Thyroid gland (tissue), 4 donors: ENCODE measurements around the gene ST6GALNAC3. TPM values are rescaled to one million over a fixed set of nuclear protein-coding genes. Genes with fewer than 3 reads are reported as not detected.

ENCODE experiments used
- DNase-seq, 2 donors: peaks; one replicate each; pipeline ENCODE4 v3.0.0-alpha.2; 2019
- H3K27ac ChIP-seq, 3 donors: fragments of 200-600 bp; sonication (generic); 1 replicate in 2 of 3; 2 replicates in 1 of 3; pipeline ENCODE4 v1.5.1; 2016 to 2019; ENCODE audit warnings: mild to moderate bottlenecking in 1 of 3, moderate library complexity in 1 of 3
- H3K27me3 ChIP-seq: fragments of 200-600 bp; sonication (generic); one replicate; pipeline ENCODE4 v1.5.1; 2019
- H3K36me3 ChIP-seq, 2 donors: fragments of 200-600 bp; sonication (generic); one replicate each; pipeline ENCODE4 v1.5.1; 2016 to 2019
- H3K4me1 ChIP-seq, 2 donors: fragments of 200-600 bp; sonication (generic); one replicate each; pipeline ENCODE4 v1.5.1; 2017 to 2019
- H3K4me3 ChIP-seq, 3 donors: fragments of 200-600 bp; sonication (generic); replicated peaks in 1 of 3; 1 replicate in 2 of 3; 2 replicates in 1 of 3; pipeline ENCODE4 v1.5.1; 2016; ENCODE audit warnings: mild to moderate bottlenecking in 1 of 3
- H3K9me3 ChIP-seq: fragments of 200-600 bp; sonication (generic); one replicate; pipeline ENCODE4 v1.5.1; 2017
- CTCF ChIP-seq, 6 experiments: fragments of 200-600 bp in 3 of 6; fragments of 450-650 bp in 3 of 6; sonication (generic) in 3 of 6; IDR thresholded peaks; one replicate each; pipeline ENCODE4 v1.5.1; 2016 to 2019; ENCODE audit warnings: antibody characterized with exemption in 6 of 6, mild to moderate bottlenecking in 2 of 6, inconsistent platforms in 1 of 6, moderate library complexity in 1 of 6
- POLR2A ChIP-seq, 2 donors: fragments of 450-650 bp; IDR thresholded peaks; one replicate each; pipeline ENCODE4 v1.6.1; 2017; ENCODE audit warnings: antibody characterized with exemption in 2 of 2, mild to moderate bottlenecking in 2 of 2, moderate library complexity in 1 of 2
- WGBS, 2 donors: methylation state at CpG; one replicate each; pipeline ENCODE4 v1.1.5; 2017; 5-methylcytosine and 5-hydroxymethylcytosine counted together
- intact Hi-C: fragments of 100-400 bp; cut with DNase I; formaldehyde crosslinking; loops from one replicate; pipeline ENCODE4 v1.15.1; 2023
- total RNA-seq, 4 donors: library from RNA; depleted of rRNA; stranded (reverse); fragments of >200 nt; gene quantifications; one replicate each; pipeline ENCODE4 v1.2.3, GENCODE V29; 2016

Gene ST6GALNAC3
- total RNA-seq, 4 donors from 2014 or later: 17.4 to 35.6 (median 31.6) TPM

GRCh38 chr1:76314730-76315129, 240.2 kb downstream of the ST6GALNAC3 start:
- no peak for TF ChIP-seq CTCF (IDR thresholded peaks at IDR 0.05)
- TF ChIP-seq POLR2A (IDR thresholded peaks at IDR 0.05): no peak
- no peaks in the 10 kb centered on the region for H3K4me1 ChIP-seq
- no peaks in the 10 kb centered on the region for H3K36me3 ChIP-seq
- no peak overlapping the region for H3K4me3 ChIP-seq
- H3K27me3 ChIP-seq: no peaks in the 10 kb centered on the region
- DNase-seq: no peak
- no peak overlapping the region for H3K27ac ChIP-seq
- intact Hi-C loops: no loop called here
- WGBS, 2 donors: 70 to 73% methylated on average over 2 of the region's 2 CpGs
- H3K9me3 ChIP-seq: no peaks in the 10 kb centered on the region

- intact Hi-C loops: no loop called here
- Histone ChIP-seq H3K4me3 (no peak overlapping the region), H3K4me1 (no peaks in the 10 kb centered on the region), H3K27ac (no peak overlapping the region), H3K36me3 (no peaks in the 10 kb centered on the region), H3K27me3 (no peaks in the 10 kb centered on the region), H3K9me3 (no peaks in the 10 kb centered on the region)
- no peak for TF ChIP-seq POLR2A (IDR thresholded peaks at IDR 0.05)
- no peak for TF ChIP-seq CTCF (IDR thresholded peaks at IDR 0.05)
- no peak for DNase-seq
- WGBS, 2 donors: 94 to 95% methylated on average over 2 of the region's 2 CpGs
Observed at GRCh38 chr1:76317299-76317900, 242.9 kb downstream of the ST6GALNAC3 start.

DNA sequence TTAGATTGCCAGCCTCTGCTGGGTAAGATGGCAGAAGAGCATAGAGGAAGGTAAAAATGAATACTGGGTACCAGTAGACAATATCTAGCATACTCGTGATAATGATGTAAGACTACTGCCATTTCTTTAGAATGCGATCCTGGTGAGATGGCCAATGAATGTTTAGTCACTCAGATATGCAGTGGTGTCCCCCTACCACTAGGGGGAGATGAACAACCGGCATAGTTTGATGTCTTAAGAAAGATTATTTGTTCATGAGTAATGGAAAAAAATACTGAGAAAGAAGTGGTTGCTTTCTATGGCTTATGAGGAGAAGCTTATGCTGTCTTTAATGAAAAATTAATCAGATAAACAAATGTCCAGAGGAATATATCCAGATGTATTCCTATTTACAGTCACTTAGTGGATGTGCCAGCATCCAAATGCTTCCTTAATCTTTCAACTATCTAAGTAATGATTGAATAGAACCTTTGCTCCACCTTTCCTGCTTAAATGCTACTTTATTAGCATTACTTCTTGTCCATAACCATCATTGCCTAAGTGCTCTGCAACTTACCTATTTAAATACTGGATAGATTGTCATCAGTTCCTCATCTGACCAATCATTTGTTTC, 256.6 kb downstream of the ST6GALNAC3 start:
- intact Hi-C loops: no loop called here
- Histone ChIP-seq H3K9me3 (no peaks in the 10 kb centered on the region), H3K4me3 (no peak overlapping the region), H3K27me3 (no peaks in the 10 kb centered on the region), H3K4me1 (no peaks in the 10 kb centered on the region), H3K36me3 (no peaks in the 10 kb centered on the region), H3K27ac (no peak overlapping the region)
- WGBS, 2 donors: 19 to 27% methylated on average over 3 of the region's 3 CpGs
- DNase-seq: peak; percentile 27 to 47
- TF ChIP-seq POLR2A (IDR thresholded peaks at IDR 0.05): no peak
- peak; percentile 76 to 89 (median 82) for TF ChIP-seq CTCF (IDR thresholded peaks at IDR 0.05)

- TF ChIP-seq CTCF (IDR thresholded peaks at IDR 0.05): no peak
- no peak for TF ChIP-seq POLR2A (IDR thresholded peaks at IDR 0.05)
- no peak overlapping the region for H3K27ac ChIP-seq
- no peak overlapping the region for H3K4me3 ChIP-seq
- no peaks in the 10 kb centered on the region for H3K36me3 ChIP-seq
- no peaks in the 10 kb centered on the region for H3K27me3 ChIP-seq
- no peak for DNase-seq
- no peaks in the 10 kb centered on the region for H3K9me3 ChIP-seq
- H3K4me1 ChIP-seq: peaks cover 0 to 3% of the 10 kb centered on the region in 2 donors
- intact Hi-C loops: no loop called here
Observed at GRCh38 chr1:76335882-76336281, 261.3 kb downstream of the ST6GALNAC3 start.

GRCh38 chr1:76336931-76337371, 262.4 kb downstream of the ST6GALNAC3 start:
- Histone ChIP-seq H3K27me3 (no peaks in the 10 kb centered on the region), H3K9me3 (no peaks in the 10 kb centered on the region), H3K27ac (no peak overlapping the region), H3K4me3 (no peak overlapping the region), H3K36me3 (no peaks in the 10 kb centered on the region), H3K4me1 (peaks cover 0 to 3% of the 10 kb centered on the region in 2 donors)
- intact Hi-C loops: no loop called here
- no peak for TF ChIP-seq CTCF (IDR thresholded peaks at IDR 0.05)
- no peak for TF ChIP-seq POLR2A (IDR thresholded peaks at IDR 0.05)
- WGBS, 2 donors: 51 to 60% methylated on average over 8 of the region's 8 CpGs
- peak; percentile 90 to 94 for DNase-seq
